Measurements from ENCODE around the gene TPRG1.
A peak's percentile ranks its signal among the peaks of the same experiment; 100 is the strongest.

Gene TPRG1, protein sequence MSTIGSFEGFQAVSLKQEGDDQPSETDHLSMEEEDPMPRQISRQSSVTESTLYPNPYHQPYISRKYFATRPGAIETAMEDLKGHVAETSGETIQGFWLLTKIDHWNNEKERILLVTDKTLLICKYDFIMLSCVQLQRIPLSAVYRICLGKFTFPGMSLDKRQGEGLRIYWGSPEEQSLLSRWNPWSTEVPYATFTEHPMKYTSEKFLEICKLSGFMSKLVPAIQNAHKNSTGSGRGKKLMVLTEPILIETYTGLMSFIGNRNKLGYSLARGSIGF

GRCh38 chr3:189171707-189172106 lies at the start of gene TPRG1:
TSS of gene TPRG1 (plus strand) at chr3:189171971. CDS start at chr3:189207385, 35,414 bp downstream.
- H3K4me3 Mint-ChIP-seq = no peak within 1 kb of the TSS
- no peak within 1 kb of the TSS for H3K27ac Mint-ChIP-seq
- H3K4me1 Mint-ChIP-seq = no peaks in the 10 kb centered on the region
- no peaks in the 10 kb centered on the region for H3K9me3 Mint-ChIP-seq
- ATAC-seq (replicated peaks) (no peak), DNase-seq (no peak)
- no peaks in the 10 kb centered on the region for H3K36me3 Mint-ChIP-seq
- peaks cover 5 to 12% of the 10 kb centered on the region in 2 donors for H3K27me3 Mint-ChIP-seq

DNA sequence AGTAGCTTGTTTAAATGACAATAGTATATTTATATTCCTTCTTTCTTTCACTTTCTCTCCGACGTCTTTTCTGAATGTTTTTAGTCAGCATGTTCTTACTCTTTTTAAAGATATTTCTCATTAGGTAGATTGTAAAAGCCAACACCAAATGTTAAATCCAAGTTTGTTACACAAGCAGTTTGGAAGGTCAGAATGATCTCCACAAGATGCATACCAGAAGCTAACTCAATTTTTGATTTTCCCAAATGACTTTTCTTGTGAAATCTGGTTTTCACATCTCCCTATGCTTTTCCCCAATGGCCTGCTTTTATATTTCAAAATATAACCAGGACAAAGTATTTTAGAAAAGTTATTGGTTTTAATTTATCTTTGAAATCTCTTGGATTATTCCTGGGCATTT lies 49.7 kb upstream of the TPRG1 start:
- no peak overlapping the region for H3K4me3 Mint-ChIP-seq
- DNase-seq (no peak), ATAC-seq (replicated peaks) (no peak)
- no peaks in the 10 kb centered on the region for H3K4me1 Mint-ChIP-seq
- peaks cover 4 to 12% of the 10 kb centered on the region in 2 donors for H3K9me3 Mint-ChIP-seq
- H3K36me3 Mint-ChIP-seq = peaks cover 0 to 6% of the 10 kb centered on the region in 2 donors
- peaks cover 0 to 6% of the 10 kb centered on the region in 2 donors for H3K27me3 Mint-ChIP-seq
- no peak overlapping the region for H3K27ac Mint-ChIP-seq

DNA sequence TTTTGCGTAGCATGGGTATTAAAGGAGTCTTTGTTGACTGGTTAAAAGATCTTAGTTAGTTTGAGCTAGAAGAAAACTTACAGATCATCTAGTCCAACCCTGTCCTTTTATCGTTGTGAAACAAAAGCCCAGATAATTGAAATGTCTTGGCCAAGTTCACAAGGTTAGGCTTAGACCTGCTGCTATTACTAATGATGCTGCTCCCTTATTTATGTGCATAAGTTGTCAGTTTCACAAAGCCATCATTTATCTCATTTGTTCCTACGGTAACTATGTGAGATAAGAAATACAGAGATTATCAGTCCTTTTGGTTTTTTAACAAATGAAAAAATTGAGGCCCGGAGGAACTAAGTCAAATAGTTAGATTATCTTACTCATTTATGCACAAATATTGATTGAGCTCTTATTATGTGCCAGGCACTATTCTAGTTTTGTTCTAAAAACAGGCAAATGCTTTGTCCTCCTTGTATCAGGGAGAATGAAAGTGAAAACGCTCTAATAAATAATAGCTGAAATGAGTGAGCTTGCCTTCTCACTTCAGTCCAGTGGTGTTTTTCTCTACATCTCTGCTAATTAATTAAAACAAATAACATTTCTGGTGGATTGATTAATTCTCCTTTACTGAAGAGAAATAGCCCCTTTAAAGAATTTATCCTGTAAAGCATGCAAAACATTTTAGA lies 49.1 kb upstream of the TPRG1 start:
- ATAC-seq (replicated peaks) (no peak), DNase-seq (no peak)
- Mint-ChIP-seq H3K36me3 (peaks cover 0 to 6% of the 10 kb centered on the region in 2 donors), H3K9me3 (peaks cover 4 to 12% of the 10 kb centered on the region in 2 donors), H3K27ac (no peak overlapping the region), H3K27me3 (peaks cover 0 to 5% of the 10 kb centered on the region in 2 donors), H3K4me3 (no peak overlapping the region), H3K4me1 (no peaks in the 10 kb centered on the region)

DNA sequence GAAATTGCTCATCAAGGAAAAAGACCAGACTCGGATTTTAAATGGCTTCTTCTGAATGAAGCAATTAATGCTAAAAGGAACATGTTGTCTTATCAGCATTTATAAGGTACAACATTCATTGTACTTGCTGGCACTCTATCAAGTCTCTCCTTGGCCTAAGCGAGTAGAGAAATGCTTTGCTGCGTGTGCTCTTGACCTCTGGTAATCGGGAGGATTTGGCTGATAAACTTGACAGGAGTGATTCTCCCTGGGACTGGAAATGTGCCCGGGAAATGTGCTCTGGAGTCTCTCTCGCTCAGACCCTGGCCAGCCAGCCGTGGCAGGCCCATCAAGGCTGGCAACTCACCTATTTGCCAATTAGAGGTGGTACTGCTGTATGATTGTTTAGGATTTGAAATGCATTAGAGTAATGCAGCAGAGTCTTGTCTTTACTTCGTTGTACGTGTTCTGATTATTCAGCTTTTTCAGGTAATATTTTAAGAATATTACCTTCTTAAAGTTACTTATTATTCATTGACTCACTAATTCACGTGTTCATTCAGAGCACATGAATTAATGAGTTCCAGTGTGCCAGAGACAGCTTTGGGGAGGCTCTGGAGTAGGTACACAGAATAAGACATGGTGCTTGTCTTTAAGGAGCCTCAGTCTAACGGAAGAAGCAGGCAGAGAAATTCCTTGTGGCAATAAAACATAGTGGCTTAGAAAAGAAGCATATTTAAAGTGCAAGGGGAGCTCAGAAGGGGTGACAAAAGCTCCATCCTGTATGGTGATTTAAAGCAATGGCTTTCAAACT lies 48.0 kb upstream of the TPRG1 start:
- Mint-ChIP-seq H3K4me3 (no peak overlapping the region), H3K9me3 (peaks cover 4 to 8% of the 10 kb centered on the region in 2 donors), H3K36me3 (peaks cover 0 to 6% of the 10 kb centered on the region in 2 donors), H3K4me1 (no peaks in the 10 kb centered on the region), H3K27me3 (peaks cover 0 to 4% of the 10 kb centered on the region in 2 donors), H3K27ac (no peak overlapping the region)
- ATAC-seq (replicated peaks) (no peak), DNase-seq (no peak)

DNA sequence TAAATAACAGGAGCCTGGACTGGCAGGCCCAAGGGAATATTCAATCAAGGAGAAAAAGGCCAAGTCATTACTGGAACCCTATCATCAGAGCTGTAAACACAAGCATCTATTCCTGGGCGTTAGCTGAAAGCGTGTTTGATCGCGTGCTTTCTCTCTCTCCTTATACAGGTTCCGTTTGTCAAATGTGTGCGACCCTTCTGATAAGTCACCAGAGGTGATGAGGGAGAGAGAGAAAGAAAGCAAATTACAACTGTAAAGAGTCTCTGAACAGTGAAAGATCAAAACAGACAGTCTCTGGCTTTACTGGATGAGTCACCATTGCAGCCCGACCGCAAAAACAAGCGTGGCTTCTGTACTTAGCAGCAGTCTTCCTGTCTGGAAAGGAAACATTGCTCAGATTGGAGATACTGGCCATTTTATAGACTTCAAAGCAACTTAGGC lies 39.5 kb upstream of the TPRG1 start:
- Mint-ChIP-seq H3K27me3 (peaks cover 4 to 17% of the 10 kb centered on the region in 2 donors), H3K27ac (peak overlapping the region; percentile 11), H3K4me1 (peaks cover 7 to 12% of the 10 kb centered on the region in 2 donors), H3K4me3 (peak overlapping the region; percentile 45 to 60), H3K9me3 (peaks cover 4% of the 10 kb centered on the region in 2 donors), H3K36me3 (peaks cover 2 to 3% of the 10 kb centered on the region in 2 donors)
- ATAC-seq (replicated peaks) (peak; percentile 90 to 95), DNase-seq (peak; percentile 20)

GRCh38 chr3:189132839-189133238 lies 38.9 kb upstream of the TPRG1 start:
- Mint-ChIP-seq H3K27me3 (peaks cover 4 to 17% of the 10 kb centered on the region in 2 donors), H3K4me3 (no peak overlapping the region), H3K9me3 (peaks cover 4% of the 10 kb centered on the region in 2 donors), H3K4me1 (peaks cover 7 to 12% of the 10 kb centered on the region in 2 donors), H3K27ac (no peak overlapping the region), H3K36me3 (peaks cover 2 to 3% of the 10 kb centered on the region in 2 donors)
- DNase-seq (no peak), ATAC-seq (replicated peaks) (peak; percentile 39 to 47)

DNA sequence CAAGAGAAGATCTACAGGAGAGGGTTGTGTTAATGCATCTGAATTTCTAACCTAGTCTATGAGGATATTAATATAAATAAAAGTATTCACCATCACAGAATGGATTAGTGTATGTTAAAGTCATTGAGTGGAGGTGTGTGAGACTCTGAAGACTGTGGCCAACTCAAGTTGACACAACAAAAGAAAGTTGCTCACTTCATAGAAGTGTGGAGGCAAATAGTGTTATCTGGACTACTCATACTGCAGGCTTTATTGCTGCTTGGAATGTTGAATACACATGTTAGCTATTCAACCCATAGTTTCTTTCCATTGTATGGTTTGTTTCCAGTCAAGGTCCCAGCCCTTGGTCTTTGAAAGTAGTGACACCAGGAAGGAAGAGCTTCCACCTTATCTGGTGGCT lies 38.0 kb upstream of the TPRG1 start:
- H3K27ac Mint-ChIP-seq = no peak overlapping the region
- DNase-seq (no peak), ATAC-seq (replicated peaks) (no peak)
- H3K36me3 Mint-ChIP-seq = peaks cover 2 to 3% of the 10 kb centered on the region in 2 donors
- peaks cover 7 to 12% of the 10 kb centered on the region in 2 donors for H3K4me1 Mint-ChIP-seq
- peaks cover 4 to 13% of the 10 kb centered on the region in 2 donors for H3K27me3 Mint-ChIP-seq
- H3K9me3 Mint-ChIP-seq = peaks cover 4% of the 10 kb centered on the region in 2 donors
- H3K4me3 Mint-ChIP-seq = no peak overlapping the region

DNA sequence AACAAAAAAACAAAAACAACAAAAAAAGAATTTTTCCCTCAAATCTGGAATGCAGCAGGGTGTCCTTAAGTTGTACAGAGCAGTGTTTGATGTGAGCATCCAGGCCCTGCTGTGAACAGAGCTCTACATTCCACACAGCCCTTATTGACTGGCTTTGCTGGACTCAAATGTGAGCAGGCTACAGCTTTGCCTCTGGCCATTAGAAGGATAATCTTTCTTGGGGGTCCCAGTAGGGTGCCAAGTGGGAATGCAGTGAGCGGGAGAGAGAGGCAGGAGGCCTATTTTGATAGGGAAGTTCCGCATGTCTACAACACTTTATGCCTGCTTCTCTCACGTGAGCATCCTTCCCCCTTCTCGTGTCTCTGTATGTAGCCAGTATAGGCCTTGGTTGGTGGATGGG lies 34.4 kb upstream of the TPRG1 start:
- Mint-ChIP-seq H3K4me3 (no peak overlapping the region), H3K27me3 (peaks cover 11 to 29% of the 10 kb centered on the region in 2 donors), H3K27ac (no peak overlapping the region), H3K4me1 (peaks cover 3 to 7% of the 10 kb centered on the region in 2 donors), H3K9me3 (peaks cover 4% of the 10 kb centered on the region in 2 donors), H3K36me3 (peaks cover 2 to 3% of the 10 kb centered on the region in 2 donors)
- DNase-seq (no peak), ATAC-seq (replicated peaks) (no peak)

- DNase-seq (no peak), ATAC-seq (replicated peaks) (no peak)
- Mint-ChIP-seq H3K27ac (no peak overlapping the region), H3K4me1 (no peaks in the 10 kb centered on the region), H3K9me3 (no peaks in the 10 kb centered on the region), H3K36me3 (no peaks in the 10 kb centered on the region), H3K27me3 (peaks cover 8 to 25% of the 10 kb centered on the region in 2 donors), H3K4me3 (no peak overlapping the region)
Measured at GRCh38 chr3:189138901-189139610, 32.7 kb upstream of the TPRG1 start.

DNA sequence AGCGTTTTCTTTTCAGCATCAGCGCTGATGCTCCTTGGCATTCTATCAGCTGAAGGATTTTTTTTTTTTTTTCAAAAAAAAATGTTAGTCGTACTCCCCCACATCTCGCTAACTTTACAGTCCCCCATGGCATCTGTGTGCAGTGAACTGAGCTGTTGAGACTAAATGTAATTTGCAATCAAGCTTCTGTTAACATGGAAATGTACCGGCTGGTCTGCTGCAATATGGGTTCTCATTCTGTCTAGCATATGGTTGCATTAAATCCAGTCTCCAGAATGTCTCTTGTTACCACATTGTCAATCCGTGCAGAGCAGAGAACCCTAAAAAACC lies 32.2 kb upstream of the TPRG1 start:
- H3K27ac Mint-ChIP-seq = no peak overlapping the region
- ATAC-seq (replicated peaks) (no peak), DNase-seq (no peak)
- no peaks in the 10 kb centered on the region for H3K9me3 Mint-ChIP-seq
- H3K27me3 Mint-ChIP-seq = peaks cover 13 to 28% of the 10 kb centered on the region in 2 donors
- H3K4me1 Mint-ChIP-seq = peaks cover 0 to 4% of the 10 kb centered on the region in 2 donors
- H3K36me3 Mint-ChIP-seq = no peaks in the 10 kb centered on the region
- H3K4me3 Mint-ChIP-seq = no peak overlapping the region

GRCh38 chr3:189142527-189142926 lies 29.2 kb upstream of the TPRG1 start:
- no peak for ATAC-seq (replicated peaks)
- no peak overlapping the region for H3K4me3 Mint-ChIP-seq

GRCh38 chr3:189143321-189143720 lies 28.4 kb upstream of the TPRG1 start:
- Mint-ChIP-seq H3K27ac (no peak overlapping the region), H3K27me3 (peaks cover 34 to 39% of the 10 kb centered on the region in 2 donors), H3K36me3 (no peaks in the 10 kb centered on the region), H3K4me3 (no peak overlapping the region), H3K9me3 (no peaks in the 10 kb centered on the region), H3K4me1 (peaks cover 0 to 6% of the 10 kb centered on the region in 2 donors)
- ATAC-seq (replicated peaks) (no peak), DNase-seq (no peak)

More at GRCh38 chr3:189142527-189142926, 29.2 kb upstream of the TPRG1 start:
- no peak for DNase-seq
- H3K9me3 Mint-ChIP-seq = no peaks in the 10 kb centered on the region
- H3K27me3 Mint-ChIP-seq = peaks cover 30 to 33% of the 10 kb centered on the region in 2 donors
- H3K4me1 Mint-ChIP-seq = peaks cover 0 to 6% of the 10 kb centered on the region in 2 donors
- H3K27ac Mint-ChIP-seq = no peak overlapping the region
- no peaks in the 10 kb centered on the region for H3K36me3 Mint-ChIP-seq

DNA sequence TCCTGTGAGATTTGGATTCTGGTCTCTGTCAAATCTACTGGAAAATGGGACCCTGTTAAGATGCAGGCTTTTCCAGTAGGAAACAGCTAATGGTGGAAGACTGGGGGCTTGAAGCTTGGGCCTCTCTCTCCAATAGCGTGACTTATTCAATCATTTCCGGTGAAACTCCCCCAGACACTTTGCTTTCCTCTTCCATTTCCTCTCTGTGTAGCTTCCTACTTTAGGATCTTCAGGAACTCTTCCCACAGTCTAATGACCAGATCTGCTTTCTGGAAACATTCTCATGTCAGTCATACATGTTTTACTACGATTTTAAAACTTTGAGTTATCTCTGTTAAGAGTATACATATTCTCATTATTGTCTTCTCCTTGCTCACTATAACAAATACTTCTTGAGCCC lies 28.0 kb upstream of the TPRG1 start:
- H3K9me3 Mint-ChIP-seq = no peaks in the 10 kb centered on the region
- peaks cover 0 to 6% of the 10 kb centered on the region in 2 donors for H3K4me1 Mint-ChIP-seq
- H3K27ac Mint-ChIP-seq = no peak overlapping the region
- ATAC-seq (replicated peaks) (no peak), DNase-seq (no peak)
- no peak overlapping the region for H3K4me3 Mint-ChIP-seq
- peaks cover 34 to 40% of the 10 kb centered on the region in 2 donors for H3K27me3 Mint-ChIP-seq
- no peaks in the 10 kb centered on the region for H3K36me3 Mint-ChIP-seq

- H3K36me3 Mint-ChIP-seq = no peaks in the 10 kb centered on the region
- no peak overlapping the region for H3K4me3 Mint-ChIP-seq
- ATAC-seq (replicated peaks) (peak; percentile 39 to 50), DNase-seq (no peak)
- H3K9me3 Mint-ChIP-seq = no peaks in the 10 kb centered on the region
- no peak overlapping the region for H3K27ac Mint-ChIP-seq
- H3K27me3 Mint-ChIP-seq = peaks cover 34 to 40% of the 10 kb centered on the region in 2 donors
- H3K4me1 Mint-ChIP-seq = peaks cover 0 to 6% of the 10 kb centered on the region in 2 donors
Measured at GRCh38 chr3:189144645-189145044, 27.1 kb upstream of the TPRG1 start.
